Measurements from ENCODE around the gene TUBA4A.
A peak's percentile ranks its signal among the peaks of the same experiment; 100 is the strongest.

The TUBA4A gene

DNA sequence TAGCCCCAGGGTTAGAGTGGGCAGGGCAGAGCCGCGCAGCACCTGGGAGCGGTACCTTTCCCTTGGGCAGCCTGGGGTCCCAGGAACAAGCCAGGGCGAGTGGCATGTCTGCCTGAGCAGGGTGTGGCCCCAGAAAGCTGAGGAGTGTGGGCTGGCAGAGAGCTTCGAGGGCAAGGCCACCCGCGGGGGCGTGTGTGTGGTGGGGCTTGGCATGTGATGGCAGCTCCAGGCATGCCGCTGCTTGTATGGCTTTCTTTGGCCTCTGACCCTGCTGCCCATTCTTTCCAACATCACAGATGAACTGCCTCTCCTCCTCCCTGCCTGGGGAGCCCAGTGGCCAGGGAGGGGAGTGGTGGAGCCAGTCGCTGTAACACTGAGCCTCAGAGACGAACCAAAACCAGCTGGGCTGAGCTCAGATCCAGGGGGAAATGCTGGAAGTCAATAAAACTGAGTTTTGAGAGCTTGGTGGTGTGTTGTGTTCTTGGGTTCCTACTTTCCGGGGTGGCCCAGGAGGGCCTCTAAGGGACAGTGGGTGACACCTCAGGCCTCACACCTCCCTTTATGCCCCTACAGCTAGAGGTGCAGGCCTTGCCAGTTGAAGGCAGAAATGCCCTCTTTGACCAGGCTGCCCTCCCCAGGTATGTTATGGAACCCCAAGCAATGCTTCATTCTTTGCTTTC is 32.9 kb upstream of the TUBA4A start:
- no peak for DNase-seq

DNA sequence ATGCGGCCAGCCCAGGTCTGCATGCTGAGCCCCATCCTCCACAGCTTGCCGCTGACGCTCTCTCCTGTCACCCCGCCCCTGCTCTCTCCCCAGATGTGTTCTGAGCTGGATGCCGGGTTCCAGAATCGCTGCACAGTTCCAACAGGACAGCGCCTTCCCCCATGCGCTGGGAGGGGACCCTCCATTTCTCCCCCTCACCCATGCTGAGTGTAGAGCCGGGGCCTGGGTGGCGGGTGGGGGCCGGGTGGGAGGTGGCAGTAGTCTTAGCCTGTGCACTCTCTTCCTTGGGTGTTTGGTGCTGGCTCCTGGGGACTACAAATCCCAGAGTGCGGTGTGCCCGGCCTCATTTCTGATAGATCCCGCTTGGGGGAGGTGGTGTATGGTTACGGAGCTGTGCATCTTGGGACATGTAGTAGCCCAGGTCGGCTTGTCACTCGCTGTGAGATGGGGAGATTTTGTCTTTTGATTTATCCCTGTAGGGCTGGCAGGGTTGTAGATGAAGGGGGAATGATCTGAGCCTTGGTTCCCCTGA is 32.2 kb upstream of the TUBA4A start:
- DNase-seq = no peak

DNA sequence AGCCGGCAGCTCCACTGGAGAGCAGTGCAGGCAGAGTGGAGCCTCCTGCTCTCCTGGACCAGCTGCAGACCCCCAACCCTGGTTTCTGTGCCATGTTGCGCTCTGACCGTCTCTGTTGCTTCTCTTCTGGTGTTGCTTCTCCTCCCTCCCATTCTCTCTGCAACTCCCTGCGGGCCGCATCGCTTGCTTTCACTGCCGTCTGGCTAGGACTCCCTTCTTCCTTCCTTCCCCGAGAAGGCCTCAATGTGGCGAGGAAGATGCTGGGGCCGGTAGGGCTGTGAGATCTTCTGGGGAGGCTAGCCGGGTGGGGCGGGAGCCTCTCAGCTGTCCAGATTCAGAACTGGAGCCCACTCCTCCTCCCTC is 31.6 kb upstream of the TUBA4A start:
- no peak for DNase-seq

DNA sequence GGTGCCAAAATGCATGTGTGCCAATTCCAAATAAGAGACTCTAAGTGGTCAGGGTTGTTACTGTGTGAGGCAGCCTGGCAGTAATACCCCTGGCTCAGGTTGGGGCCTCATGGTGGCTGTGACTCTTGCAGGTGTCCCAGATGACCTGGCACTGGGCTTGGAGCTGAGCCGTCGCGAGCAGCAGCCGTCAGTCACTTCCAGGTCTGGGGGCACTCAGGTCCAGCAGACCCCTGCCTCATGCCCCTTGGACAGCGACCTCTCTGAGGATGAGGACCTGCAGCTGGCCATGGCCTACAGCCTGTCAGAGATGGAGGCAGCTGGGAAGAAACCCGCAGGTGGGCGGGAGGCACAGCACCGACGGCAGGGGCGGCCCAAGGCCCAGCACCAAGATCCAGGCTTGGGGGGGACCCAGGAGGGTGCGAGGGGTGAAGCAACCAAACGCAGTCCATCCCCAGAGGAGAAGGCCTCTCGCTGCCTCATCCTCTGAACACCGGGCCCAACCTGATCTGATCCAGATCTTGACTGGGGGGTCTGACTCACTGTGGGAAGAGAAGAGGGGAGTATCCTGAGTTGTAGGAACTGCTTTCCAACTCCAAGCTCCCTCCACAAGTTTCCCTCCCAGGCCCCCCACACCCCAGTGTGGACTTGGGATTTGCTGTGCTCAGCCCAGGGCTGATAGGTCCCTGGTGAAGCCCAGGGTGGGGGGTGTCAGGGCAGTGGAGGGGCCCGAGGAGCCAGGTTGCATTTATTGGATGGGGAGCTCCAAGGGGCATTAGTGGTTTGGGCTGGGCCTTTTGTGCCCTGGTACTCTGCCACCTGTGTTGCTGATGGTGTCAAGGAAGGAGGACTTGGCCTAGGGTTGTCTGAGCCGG is 31.0 kb upstream of the TUBA4A start:
- DNase-seq = no peak

DNA sequence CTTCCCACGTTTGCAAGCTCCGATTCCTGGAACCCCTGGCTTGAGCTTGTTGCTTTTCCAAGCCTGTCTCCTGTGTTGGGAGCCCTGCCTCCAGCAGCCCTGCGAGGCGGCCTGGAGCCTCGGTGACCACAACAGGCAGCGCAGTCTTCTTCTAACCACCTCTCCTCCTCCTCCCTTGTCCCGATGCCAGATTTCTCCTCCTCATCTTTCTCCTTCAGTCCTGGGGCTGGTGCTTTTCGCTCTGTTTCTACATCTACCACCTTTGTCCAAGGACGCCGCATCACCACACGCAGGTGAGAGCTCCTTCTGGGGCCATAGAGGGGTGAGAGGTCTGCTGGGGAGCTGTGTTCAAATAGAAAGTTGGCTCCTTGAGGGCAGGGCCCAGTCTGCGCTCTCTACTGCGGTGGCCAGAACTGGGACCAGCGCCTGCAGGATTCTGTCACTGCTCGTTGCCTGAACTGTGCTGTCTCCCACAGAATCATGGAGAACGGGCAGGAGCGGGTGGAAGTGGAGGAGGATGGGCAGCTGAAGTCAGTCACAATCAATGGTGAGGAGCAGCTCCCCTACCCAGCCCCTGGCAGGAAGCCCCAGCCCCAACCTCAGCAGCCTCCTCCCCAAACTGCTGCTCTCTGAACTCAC is 29.3 kb upstream of the TUBA4A start:
- DNase-seq = no peak

DNA sequence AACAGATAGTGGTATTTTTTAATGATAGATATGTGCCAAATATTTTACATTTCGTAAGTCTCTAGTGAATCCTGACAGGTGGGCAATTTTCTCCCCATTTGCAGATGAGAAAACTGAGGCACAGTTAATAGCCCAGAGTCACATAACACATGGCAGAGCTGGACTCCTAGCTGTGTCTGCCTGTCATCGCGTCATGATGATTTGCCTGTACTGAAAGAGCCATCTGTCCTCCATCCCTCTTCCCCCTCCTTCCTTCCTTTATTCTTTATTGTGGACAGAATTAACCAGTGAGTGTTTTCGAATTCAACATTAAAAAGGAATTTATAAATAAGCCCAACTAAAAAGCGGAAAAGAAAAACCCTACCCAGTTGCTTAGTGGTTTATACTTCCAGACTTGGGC is 28.7 kb upstream of the TUBA4A start:
- DNase-seq = no peak

DNA sequence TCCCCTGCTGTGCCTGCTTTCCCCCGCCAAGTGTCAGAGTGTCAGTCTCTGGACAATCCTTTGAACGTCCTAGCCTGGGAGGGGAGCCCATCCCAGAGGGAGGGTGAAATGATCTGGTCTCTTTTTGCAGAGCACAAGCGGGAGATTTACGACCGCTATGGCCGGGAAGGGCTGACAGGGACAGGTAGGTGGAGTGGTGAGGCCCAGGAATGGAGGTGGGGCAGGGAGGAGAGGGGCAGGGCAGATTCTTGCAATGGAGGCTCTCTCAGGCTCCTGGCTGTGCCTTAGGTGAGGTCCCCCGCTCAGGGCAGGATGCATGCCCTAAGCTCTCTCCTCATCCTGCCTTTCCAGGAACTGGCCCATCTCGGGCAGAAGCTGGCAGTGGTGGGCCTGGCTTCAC is 27.9 kb upstream of the TUBA4A start:
- DNase-seq = no peak

DNA sequence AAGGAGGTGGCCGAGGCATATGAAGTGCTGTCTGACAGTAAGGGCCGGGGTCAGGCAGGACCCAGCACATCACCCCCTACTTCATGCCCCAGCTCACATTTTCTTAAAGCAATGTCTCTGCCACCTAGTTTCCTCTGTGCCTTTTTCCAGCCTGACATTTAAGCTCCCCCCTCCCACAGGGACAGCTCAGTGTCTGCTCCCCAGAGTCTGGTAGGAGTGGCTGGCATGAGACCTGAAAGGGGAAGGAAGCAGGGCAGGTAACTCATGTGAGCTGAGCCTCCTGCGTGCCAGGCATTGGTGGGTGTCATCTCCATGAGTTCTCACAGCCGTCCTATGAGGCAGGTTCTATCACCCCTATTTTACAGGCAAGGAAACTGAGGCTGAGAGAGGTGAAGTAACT is 26.9 kb upstream of the TUBA4A start:
- DNase-seq = no peak

DNA sequence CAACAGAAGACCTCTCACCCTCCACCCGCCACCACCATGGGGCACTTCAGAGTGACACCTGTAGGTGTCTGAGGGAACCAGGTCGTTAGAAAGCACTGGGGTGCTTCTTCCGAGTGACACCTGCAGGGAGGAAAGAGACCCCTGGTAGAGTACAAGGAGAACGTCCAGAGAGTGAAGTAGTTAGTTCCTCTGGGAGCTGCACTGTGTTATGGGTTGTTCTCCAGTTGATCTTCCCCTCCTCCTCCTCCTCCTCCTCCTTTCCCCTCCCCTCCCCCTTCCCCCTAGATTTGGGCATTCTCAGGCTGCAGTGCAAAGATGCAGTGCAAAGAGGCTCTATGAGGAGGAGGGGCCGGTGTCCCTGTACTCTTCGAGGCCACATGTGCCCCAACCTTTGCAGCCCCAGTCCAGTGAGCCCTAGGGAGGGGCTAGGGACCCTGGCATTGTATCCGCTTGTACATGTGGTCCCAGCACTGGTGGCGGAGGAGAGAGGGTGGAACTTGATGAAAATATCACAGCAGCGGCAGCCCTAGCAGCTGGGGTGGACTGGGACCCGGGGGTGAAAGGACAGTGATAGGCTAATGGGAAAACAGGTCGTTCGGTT is 26.3 kb upstream of the TUBA4A start:
- no peak for DNase-seq

DNA sequence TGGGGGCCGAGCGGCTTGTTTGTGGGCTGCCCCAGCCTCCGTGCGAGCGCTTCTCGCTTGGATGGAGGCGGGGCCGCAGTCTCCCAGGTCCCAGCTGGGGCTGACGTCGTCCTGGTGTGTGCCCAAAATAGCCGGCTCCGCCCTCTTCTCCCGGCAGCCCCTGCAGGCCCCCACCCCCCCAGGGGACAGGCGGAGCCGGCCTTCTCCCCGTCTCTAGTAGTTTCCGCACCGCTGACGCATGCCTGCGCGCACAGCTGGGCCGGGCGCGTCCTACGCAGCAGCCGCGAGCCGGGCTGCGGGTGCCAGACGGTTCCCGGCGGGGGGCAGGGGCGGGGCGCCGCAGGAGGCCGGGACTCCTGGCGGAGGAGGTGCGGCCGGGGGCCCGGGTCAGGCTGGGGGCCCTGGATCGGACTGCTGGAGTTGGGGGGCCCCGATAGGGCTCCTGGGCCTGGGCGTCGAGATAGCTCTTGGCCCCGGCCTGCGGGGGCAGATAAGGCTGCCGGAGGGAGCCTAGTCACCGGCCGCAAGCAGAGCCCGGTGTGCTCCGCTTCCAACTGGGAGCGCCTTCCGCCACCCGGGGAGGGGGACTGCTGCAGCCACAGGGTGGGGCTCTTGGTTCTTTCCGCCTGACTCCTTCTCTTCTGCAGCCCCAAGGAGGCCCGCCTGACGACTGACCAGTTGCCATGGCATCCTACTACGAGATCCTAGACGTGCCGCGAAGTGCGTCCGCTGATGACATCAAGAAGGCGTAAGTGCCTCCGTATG is 25.6 kb upstream of the TUBA4A start, which contains the start of gene DNAJB2:
TSS of gene DNAJB2 (plus strand) at position 216 of the 765 bp plus-strand sequence. CDS start at position 684, 468 bp downstream.
- peak; percentile 86 to 94 for DNase-seq

DNA sequence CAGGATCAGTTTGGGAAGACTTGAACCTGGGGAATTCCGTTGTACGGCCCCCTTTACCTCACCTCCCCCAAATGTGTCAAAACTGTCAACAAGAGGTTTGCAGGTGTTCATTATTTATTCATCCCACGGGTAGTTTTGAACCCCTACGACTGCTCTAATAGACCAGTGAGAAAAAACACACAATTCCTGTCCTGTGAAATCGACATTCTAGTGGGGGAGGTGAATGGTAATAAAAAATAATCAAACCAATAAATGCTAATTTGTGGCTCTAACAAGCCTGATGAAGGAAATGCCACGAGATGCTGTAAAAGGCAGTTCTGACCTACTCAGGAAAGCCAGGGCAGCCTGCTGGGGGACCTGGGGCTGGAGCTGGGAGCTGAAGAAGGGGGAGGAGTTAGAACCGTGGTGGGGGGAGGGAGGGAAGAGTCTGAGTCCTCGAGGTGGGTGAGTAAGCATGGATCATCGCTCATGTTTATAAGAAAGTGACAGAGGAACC is 25.0 kb upstream of the TUBA4A start:
- DNase-seq = no peak

DNA sequence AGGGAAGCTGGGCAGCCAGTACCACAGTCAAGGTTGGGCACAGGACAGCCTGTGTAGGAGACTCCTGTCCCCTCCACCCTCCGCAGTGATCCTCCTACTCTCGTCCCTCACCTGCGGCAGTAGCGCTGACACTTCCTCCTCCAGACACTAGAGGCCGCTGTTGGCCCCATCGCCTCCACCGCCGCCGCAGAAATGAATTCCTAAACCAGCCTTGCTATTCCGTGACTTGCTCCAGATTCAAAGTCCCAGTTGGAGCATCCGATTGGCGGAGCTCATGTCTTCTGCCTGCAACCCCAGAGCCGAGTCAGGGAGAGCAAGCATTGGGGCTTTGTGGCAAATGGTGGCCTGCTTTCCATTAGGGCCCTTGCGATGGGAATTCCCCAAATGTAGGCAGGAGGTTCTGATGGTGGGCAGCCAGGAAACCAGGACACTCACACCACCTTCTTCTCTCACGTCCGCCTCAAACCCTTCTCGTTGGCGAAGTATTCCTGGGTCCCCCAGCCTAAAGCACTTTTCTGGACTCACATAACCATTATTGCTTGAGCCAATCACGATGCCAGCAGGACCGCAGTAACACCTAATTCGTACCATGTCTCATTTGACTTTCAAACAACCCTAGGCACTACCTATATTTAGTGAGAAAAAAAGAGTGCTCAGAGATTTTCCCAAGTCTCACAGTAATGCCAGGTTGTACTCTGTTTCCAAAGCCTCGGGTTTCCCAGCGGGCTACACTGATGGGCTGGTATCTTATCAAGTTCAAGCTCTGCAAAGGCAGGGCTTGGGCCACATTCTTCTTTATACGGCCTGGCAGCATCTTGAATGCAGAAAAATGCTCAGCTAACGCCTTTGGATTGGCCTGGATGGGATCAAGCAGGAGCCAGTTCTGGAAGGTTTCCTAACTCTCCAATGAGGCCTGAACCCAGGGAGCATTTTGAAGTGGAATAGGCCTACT is 24.3 kb upstream of the TUBA4A start:
- peak; percentile 11 to 69 for DNase-seq

DNA sequence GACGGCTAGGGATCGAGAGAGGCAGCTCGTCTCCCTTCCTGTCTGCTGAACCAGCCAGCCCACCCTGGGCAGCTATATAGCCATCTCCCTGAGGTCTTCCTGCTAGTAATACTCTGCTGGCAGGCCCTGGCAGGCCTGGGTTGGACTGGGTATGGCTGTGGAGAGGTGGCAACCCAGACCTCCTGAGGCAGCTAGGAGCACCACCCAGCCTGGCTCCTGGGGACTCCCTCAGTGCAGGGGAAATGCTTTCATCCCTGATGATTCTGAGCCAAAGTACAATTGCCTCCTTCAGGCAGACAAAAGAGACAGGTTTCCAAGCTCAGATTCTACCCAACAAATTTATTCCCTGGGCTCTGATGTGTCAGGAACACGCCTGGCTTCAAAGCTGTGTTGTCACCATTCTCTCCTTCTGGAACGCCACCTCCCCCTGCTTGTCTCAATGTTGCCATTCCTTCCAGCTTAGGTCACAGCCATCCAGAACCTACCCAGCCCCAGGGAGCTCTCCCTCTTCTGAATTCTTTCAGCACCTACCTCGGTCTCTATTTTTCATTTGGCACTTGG is 20.7 kb upstream of the TUBA4A start:
- peak; percentile 33 to 80 for DNase-seq

DNA sequence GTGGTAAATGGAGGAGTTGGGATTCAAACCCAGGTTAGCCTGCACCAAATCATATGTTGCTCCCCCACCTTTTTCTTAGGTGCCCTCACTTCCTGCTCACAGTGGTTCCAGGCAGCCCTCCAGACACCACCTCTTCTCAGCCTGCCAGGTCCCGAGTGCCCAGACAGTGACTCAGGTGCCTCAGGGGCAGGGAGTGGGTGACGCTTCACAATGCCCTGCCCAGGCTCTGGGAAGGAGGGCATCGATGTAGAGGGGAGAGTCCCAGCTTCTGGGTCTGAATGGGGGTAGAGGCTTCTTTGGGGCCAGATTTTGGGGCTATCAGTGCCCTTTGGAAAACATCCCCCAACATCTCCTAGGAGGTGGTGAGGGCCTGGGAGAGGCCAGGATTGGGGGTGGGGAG is 20.2 kb upstream of the TUBA4A start:
- peak; percentile 58 to 66 for DNase-seq

DNA sequence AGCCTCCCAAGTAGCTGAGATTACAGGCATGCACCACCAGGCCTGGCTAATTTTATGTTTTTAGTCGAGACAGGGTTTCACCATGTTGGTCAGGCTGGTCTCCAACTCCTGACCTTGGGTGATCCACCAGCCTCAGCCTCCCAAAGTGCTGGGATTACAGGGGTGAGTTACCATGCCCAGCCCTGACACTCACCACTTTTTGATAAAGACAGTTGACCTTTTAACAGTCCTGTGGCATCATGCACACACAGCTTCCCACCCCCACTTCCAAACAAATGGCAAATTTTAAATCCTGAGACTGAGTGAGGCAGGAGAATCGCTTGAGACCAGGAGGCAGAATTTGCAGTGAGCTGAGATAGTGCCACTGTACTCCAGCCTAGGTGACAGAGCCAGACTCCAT is 19.3 kb upstream of the TUBA4A start:
- DNase-seq = no peak

DNA sequence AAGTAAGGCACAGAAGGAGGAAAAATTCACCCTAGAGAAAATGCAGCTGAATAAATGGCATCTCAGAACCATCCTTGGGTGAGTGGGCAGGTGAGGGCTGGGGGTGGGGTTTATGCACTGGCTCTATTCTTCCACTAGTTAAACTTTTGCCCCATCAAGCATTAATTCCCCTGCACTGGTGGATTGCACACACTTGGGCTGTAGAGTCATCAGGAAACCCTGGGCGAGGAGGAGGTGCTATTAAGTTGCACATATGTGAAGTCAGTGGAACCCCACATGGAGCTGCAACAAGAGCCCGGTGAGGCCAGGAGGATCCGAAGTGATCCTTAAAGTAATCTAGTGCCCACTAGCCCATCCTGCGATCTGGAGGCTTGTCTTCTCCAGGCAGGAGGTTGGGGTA is 18.6 kb upstream of the TUBA4A start:
- no peak for DNase-seq

DNA sequence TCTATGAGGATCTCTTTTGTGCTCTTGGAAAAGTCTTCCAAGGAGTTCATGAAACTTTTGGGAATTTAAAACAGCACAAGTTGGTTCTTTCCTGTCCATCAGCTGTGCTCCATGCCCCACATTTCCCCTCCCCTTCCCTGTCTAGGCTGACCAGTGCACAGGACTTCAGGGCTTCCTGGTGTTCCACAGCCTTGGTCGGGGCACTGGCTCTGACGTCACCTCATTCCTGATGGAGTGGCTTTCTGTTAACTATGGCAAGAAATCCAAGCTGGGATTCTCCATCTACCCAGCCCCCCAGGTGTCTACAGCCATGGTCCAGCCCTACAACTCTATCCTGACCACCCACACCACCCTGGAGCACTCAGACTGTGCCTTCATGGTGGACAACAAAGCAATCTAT is 17.3 kb upstream of the TUBA4A start:
- DNase-seq = no peak

DNA sequence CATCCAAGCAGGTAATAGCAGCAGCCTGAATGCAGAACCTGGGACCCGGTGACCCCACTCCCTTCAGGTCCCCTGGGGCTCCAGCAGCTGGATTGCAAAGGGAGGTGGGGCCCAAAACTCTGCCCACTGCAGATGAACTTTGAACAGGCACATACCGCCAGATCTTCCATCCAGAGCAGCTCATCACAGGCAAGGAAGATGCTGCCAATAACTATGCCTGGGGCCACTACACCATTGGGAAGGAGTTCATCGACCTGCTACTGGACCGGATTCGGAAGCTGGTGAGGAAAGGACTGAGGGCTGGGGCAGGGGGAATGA is 16.3 kb upstream of the TUBA4A start:
- DNase-seq = no peak

DNA sequence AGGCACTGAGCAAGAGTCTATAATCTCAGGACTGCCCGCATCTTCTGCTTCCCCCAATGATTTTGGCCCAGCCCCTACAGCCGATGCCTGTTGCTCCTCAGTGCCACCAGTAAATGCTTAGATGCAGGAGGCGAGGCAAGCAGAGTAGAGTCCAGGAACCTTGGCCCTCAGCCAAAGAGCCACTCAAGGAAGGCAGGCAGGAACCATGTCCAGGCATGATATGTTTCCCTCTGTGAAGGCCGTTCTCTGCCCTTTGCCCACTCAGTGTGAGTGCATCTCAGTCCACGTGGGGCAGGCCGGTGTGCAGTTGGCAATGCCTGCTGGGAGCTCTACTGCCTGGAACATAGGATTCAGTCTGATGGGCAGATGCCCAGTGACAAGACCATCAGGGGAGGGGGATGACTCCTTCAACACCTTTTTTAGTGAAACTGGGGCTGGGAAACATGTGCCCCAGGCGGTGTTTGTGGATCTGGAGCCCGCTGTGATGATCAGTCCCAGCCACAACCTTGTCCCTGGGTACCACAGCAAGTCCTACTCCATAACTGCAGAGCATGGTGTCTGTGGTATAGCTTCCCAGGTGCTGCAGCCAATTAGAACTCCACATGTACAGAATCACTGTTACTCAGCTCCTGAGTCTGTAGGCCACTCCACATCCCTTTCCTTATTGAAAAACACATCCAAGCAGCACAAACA is 15.8 kb upstream of the TUBA4A start:
- no peak for DNase-seq

DNA sequence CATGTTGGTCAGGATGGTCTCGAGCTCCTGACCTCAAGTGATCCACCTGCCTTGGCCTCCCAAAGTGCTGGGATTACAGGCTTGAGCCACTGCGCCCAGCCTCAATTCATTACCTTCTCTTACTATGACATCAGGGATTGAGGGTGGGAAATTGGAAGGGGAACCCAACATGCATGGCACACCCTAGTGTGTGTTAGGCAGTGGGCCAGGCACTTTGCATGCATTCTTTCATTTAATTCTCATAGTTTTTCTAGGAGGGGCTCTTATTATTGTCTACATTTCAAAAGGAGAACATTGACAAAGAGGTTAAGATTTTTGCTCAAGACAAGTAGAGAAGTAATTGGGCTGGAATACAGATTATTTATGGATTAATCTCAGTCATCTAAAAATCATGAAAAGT is 14.6 kb upstream of the TUBA4A start:
- no peak for DNase-seq

Data from SW 1271 (cell line).